DOHH2 (cell line): ENCODE data around the gene SLK.

Experiments
- CTCF ChIP-seq: fragments of 200-600 bp; sonication (generic); IDR thresholded peaks from one replicate; pipeline ENCODE4 v1.5.1; 2014; ENCODE audit warnings: antibody characterized with exemption, mild to moderate bottlenecking, low read depth, low read length; ENCODE audit not compliant: poor library complexity, severe bottlenecking
- EZH2phosphoT487 ChIP-seq: fragments of 200-600 bp; sonication (generic); IDR thresholded peaks from 2 replicates; pipeline ENCODE4 v1.6.1; 2017; ENCODE audit warnings: borderline replicate concordance, mild to moderate bottlenecking, antibody characterized with exemption, low read length, moderate library complexity, mixed read lengths

DNA sequence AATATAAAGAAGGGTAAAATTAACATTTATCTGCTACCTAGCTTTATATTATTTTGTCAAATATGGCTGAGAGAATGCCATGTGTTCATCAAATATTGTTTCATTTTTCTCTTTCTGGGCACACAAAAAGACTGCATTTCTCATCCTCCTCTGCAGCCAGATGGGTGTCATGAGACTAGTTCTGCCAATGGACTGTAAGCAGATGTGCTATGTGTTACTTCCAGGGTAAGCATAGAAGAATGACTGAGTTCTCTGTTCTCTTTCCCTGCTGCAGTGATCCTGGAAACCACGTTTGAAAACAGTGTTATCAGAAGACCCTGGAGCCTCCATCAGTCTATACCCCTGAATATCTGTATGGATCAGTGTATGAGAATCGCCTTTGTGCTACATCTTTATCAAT lies 24.1 kb upstream of the SLK start:
- TF ChIP-seq CTCF = no peak
- no peak for TF ChIP-seq EZH2phosphoT487
